A673 (cell line): ENCODE data around the gene THSD8. TPM values are rescaled to one million over a fixed set of nuclear protein-coding genes. Genes with fewer than 3 reads are reported as not detected.

Source experiments
- BruUV-seq: library from RNA; stranded (reverse); fragments of 400-500 nt; replicated peaks from 2 replicates; lab custom pipeline; 2021; lab: Mats Ljungman, UMichigan
- CTCF ChIA-PET: fragments of 300-600 bp; sonication (Branson Sonifier 250); formaldehyde crosslinking; loops from one replicate; lab custom pipeline; 2022; ENCODE audit warnings: antibody characterized with exemption; lab: Charles Lee
- POLR2A ChIA-PET: fragments of 300-600 bp; sonication (Branson Sonifier 250); formaldehyde crosslinking; loops from one replicate; lab custom pipeline; 2022; ENCODE audit warnings: antibody characterized with exemption; ENCODE audit not compliant: low non-redundant PET; lab: Charles Lee
- DNase-seq: peaks from one replicate; pipeline ENCODE4 v3.0.0-alpha.2; 2015; ENCODE audit warnings: low spot score
- H3K27ac ChIP-seq: fragments of 200-600 bp; sonication (generic); 2 replicates; pipeline ENCODE4 v1.5.1; 2016; ENCODE audit warnings: mixed run types, low read depth, mild to moderate bottlenecking, mixed read lengths, antibody characterized with exemption, low read length; ENCODE audit not compliant: poor library complexity, severe bottlenecking
- H3K27me3 ChIP-seq: fragments of 200-600 bp; sonication (generic); replicated peaks from 2 replicates; pipeline ENCODE4 v1.6.1; 2017; ENCODE audit warnings: mixed run types, low read depth, mild to moderate bottlenecking, mixed read lengths, antibody characterized with exemption, low read length; ENCODE audit not compliant: insufficient read depth, poor library complexity
- H3K36me3 ChIP-seq: fragments of 200-600 bp; sonication (generic); 2 replicates; pipeline ENCODE4 v1.6.1; 2016; ENCODE audit warnings: mixed run types, mild to moderate bottlenecking, mixed read lengths, antibody characterized with exemption, low read length; ENCODE audit not compliant: insufficient read depth, poor library complexity, severe bottlenecking
- H3K4me1 ChIP-seq: fragments of 200-600 bp; sonication (generic); 2 replicates; pipeline ENCODE4 v1.6.1; 2017; ENCODE audit warnings: mixed run types, mild to moderate bottlenecking, mixed read lengths, antibody characterized with exemption, low read length; ENCODE audit not compliant: insufficient read depth, poor library complexity, severe bottlenecking
- H3K4me3 ChIP-seq: fragments of 200-600 bp; sonication (generic); 2 replicates; pipeline ENCODE4 v1.5.1; 2016; ENCODE audit warnings: low read depth, mixed run types, mild to moderate bottlenecking, mixed read lengths, low read length; ENCODE audit not compliant: poor library complexity, severe bottlenecking
- H3K9me3 ChIP-seq: fragments of 200-600 bp; sonication (generic); 2 replicates; pipeline ENCODE4 v1.6.1; 2016; ENCODE audit warnings: mixed run types, low read depth, mild to moderate bottlenecking, mixed read lengths, antibody characterized with exemption, low read length; ENCODE audit not compliant: poor library complexity, severe bottlenecking
- EZH2 ChIP-seq: fragments of 200-600 bp; sonication (generic); IDR thresholded peaks from 2 replicates; pipeline ENCODE4 v1.6.1; 2017; ENCODE audit warnings: borderline replicate concordance, low read depth, mild to moderate bottlenecking, mixed read lengths, antibody characterized with exemption, low read length; ENCODE audit not compliant: poor library complexity, severe bottlenecking
- intact Hi-C: fragments of 100-400 bp; cut with micrococcal nuclease; formaldehyde crosslinking; loops from one replicate; pipeline ENCODE4 v1.10.0; 2022; ENCODE audit not compliant: unreplicated experiment
- total RNA-seq: library from RNA; stranded (reverse); gene quantifications from 2 replicates; pipeline ENCODE4 v1.2.3, GENCODE V29; 2021
- TF ChIP-seq, protein P1 (sequence below): fragments of 300-800, 200-600 bp; sonication (generic); conservative IDR thresholded peaks from 2 replicates; pipeline ENCODE4 v1.5.1; 2017; ENCODE audit warnings: low read depth, mild to moderate bottlenecking, antibody characterized with exemption, low read length, moderate library complexity, mixed read lengths

The THSD8 gene
- total RNA-seq, 1 experiment from 2014 or later = 45.2 TPM

DNA sequence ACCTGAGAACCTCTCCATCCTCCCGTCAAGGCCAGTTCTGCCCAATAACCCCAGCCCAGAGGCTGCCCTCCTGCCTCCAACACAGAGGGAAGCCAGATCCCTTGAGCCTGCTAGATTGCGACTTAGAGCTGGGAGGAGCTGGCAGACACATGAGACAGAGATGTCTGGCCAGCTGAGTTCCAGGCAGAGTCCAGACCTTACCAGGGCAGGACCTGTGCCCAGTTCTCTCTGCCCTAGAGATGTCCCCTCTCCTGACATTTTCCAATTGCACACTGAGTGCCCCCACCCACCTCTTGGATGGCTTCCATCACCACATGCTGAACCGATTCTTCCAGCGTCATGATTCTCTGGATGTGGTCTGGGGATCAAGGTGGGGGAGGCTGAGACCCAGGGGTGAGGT lies 29.5 kb upstream of the THSD8 start:
- Histone ChIP-seq H3K9me3 (no peaks in the 10 kb centered on the region), H3K4me3 (no peak overlapping the region), H3K36me3 (no peaks in the 10 kb centered on the region), H3K27ac (no peak overlapping the region), H3K27me3 (no peaks in the 10 kb centered on the region), H3K4me1 (no peaks in the 10 kb centered on the region)
- POLR2A ChIA-PET = interaction anchor here (0.6 kb wide), 1 partner anchor 85 kb away, joined by 3 read pairs; no protein-coding TSS in a partner anchor
- intact Hi-C loops = no loop called here
- TF ChIP-seq EZH2 = no peak
- TF ChIP-seq, protein P1, sequence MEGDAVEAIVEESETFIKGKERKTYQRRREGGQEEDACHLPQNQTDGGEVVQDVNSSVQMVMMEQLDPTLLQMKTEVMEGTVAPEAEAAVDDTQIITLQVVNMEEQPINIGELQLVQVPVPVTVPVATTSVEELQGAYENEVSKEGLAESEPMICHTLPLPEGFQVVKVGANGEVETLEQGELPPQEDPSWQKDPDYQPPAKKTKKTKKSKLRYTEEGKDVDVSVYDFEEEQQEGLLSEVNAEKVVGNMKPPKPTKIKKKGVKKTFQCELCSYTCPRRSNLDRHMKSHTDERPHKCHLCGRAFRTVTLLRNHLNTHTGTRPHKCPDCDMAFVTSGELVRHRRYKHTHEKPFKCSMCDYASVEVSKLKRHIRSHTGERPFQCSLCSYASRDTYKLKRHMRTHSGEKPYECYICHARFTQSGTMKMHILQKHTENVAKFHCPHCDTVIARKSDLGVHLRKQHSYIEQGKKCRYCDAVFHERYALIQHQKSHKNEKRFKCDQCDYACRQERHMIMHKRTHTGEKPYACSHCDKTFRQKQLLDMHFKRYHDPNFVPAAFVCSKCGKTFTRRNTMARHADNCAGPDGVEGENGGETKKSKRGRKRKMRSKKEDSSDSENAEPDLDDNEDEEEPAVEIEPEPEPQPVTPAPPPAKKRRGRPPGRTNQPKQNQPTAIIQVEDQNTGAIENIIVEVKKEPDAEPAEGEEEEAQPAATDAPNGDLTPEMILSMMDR = no peak
- DNase-seq = no peak
- CTCF ChIA-PET = no interaction called here
- BruUV-seq = no TSS peak

DNA sequence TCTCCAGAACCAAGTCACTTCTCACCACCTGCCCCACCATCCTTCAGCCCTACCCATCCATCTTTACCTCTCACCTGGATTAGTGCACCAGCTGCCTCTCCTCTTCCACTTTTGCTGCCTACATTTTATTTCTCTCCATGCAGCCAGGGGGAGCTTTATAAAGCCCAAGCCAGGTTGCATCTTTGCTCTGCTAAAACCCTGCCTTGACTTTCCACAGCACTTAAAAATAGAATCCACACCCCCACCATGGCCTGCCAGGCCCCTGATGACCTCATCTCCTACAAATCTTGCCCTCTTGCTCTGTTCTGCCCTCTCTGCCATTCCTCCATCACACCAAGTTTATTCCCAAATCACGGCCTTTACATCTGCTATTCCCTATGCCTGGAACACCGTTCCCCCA lies 28.3 kb upstream of the THSD8 start:
- H3K27me3 ChIP-seq = no peaks in the 10 kb centered on the region
- H3K4me1 ChIP-seq = peaks cover 6% of the 10 kb centered on the region
- no peaks in the 10 kb centered on the region for H3K9me3 ChIP-seq
- intact Hi-C loops = no loop called here
- H3K27ac ChIP-seq = no peak overlapping the region
- no TSS peak for BruUV-seq
- no peak for DNase-seq
- no peaks in the 10 kb centered on the region for H3K36me3 ChIP-seq
- TF ChIP-seq, protein P1 = peak; percentile 35; the same call in 1 of the 2 replicates
- TF ChIP-seq EZH2 = no peak
- no peak overlapping the region for H3K4me3 ChIP-seq
- CTCF ChIA-PET = interaction anchor here (1.0 kb wide), 1 partner anchor 13 kb away, joined by 4 read pairs; no protein-coding TSS in a partner anchor
- POLR2A ChIA-PET = no interaction called here

DNA sequence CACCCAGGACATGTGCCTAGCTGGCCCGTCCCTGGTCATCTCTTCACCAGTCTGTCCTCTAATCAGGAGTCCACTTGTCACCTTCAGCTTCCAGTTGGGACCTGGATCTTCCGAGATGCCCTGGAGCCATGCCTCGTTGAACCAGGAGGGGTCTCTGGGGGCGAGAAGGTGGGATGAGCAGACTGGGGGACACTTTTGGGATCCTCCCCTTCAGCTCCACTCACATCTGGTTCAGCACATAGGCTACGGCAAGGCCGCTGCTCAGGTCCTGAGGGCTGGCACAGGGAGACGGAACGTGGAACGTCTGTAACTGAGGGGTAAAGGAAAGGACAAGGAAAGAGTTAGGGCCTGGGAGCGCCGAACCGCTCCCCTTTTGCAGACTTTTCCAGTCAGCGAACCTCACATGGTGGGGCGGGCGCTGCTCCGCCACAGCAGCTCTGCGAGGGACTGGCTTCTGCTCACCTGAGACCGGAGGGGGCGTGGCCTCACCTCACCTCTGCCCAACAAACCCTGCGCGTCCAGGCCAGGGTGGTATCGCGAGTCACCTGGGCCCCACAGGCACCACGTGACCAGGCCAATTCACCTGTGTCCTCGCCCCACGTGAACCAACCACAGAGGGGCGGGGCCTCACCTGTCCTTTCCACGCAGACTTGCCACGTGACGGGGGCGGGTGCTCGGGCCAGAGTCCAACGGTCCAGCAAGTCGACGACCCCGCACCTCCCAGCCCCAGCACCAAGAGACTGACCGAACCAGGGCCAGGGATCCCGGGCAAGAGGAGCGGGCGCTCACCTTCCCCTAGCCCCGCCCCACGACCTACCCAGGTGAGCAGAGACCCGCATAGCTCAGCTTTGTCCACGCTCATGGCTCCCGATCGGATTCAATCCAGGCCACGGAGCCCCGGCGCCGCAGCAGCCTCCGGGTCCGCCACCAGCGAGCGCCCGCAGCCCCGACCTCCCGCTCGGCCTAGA lies 27.0 kb upstream of the THSD8 start, which contains the start of gene HOOK2:
Gene HOOK2, minus strand, starts transcription at position 965 of the 968 bp plus-strand sequence. Its CDS starts 103 bp downstream, at position 862.
- peak within 1 kb of the TSS; percentile 61 for H3K27ac ChIP-seq
- POLR2A ChIA-PET = no interaction called here
- intact Hi-C loops = no loop called here
- no peaks in the 10 kb centered on the region for H3K9me3 ChIP-seq
- CTCF ChIA-PET = interaction anchor here (0.5 to 0.8 kb wide), 2 partner anchors 8 to 17 kb away, joined by 3 to 8 read pairs; partner anchors contain the start of gene JUNB
- H3K27me3 ChIP-seq = no peaks in the 10 kb centered on the region
- no TSS peak for BruUV-seq
- H3K4me1 ChIP-seq = peaks cover 17% of the 10 kb centered on the region
- H3K4me3 ChIP-seq = peak within 1 kb of the TSS; percentile 77
- no peak for DNase-seq
- no peaks in the 10 kb centered on the region for H3K36me3 ChIP-seq
- TF ChIP-seq EZH2 = no peak
- TF ChIP-seq, protein P1 = no peak
